IPS-NIHi7 (cell line): Measurements from ENCODE around the gene MORF4L1.
"Not testable (repeated sequence)": the region's sequence is repeated elsewhere in the genome, so short reads cannot be mapped to it uniquely, and the experiment has no call there.

Source experiments
- DNase-seq: peaks from one replicate; pipeline ENCODE4 v3.0.0; 2012; ENCODE audit warnings: mixed read lengths; ENCODE audit errors: extremely low spot score

The MORF4L1 gene, protein sequence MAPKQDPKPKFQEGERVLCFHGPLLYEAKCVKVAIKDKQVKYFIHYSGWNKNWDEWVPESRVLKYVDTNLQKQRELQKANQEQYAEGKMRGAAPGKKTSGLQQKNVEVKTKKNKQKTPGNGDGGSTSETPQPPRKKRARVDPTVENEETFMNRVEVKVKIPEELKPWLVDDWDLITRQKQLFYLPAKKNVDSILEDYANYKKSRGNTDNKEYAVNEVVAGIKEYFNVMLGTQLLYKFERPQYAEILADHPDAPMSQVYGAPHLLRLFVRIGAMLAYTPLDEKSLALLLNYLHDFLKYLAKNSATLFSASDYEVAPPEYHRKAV

DNA sequence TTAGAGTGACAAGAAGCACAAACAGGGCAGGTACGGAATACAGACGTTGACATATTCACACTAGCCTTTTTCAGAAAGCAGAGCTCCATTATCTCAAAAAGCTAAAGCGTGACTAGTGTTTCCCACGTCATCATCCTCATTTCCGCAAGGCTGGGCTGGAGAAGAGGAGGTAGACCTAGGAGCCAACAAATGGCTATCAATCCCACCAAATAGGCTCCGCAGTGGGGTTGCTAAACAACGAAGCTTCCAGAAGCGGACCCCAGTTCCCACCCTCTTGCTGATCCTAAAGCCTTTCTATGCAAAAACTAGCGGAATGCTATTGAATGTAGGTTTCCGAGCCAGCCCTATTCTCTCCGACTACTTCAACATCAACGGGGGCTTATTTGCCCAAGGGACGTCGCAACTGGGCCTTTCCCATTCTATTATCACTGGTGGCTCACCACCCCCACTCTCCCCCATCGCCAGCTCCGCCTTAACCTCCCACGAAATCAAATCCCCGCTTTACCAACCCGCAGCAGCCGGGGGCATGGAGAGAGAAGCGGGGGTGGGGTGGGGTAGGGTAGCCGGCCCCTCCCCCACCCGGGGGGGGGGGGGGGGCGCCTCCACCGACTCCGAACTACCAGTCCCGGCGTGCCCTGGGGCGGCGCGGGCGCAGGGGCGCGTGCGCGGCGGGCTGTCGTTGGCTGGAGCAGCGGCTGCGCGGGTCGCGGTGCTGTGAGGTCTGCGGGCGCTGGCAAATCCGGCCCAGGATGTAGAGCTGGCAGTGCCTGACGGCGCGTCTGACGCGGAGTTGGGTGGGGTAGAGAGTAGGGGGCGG, at the start of gene MORF4L1:
MORF4L1 (plus strand) TSS at position 736 of the 817 bp plus-strand sequence. CDS start 128 bp downstream, outside the sequence.
- peak; percentile 96 for DNase-seq

DNA sequence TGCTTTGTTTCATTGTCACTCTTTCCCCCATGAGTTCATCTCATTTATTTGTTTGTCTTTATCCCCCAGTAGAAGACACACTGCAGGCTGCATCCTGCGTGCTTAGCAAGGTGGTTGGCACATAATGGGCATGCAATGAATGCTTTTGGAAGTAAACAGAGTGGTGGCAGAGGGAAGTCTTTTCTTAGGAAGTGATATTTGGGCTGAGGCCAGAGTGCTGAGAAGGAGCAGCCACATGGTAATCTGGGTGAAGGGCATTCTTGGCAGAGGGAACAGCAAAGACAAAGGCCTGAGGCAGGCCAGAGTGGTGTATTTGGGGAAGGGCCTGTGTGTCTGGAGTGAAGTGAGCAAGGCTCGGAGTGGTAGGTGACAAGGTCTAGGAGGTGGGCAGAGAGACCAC, 43.8 kb upstream of the MORF4L1 start:
- DNase-seq = no peak

DNA sequence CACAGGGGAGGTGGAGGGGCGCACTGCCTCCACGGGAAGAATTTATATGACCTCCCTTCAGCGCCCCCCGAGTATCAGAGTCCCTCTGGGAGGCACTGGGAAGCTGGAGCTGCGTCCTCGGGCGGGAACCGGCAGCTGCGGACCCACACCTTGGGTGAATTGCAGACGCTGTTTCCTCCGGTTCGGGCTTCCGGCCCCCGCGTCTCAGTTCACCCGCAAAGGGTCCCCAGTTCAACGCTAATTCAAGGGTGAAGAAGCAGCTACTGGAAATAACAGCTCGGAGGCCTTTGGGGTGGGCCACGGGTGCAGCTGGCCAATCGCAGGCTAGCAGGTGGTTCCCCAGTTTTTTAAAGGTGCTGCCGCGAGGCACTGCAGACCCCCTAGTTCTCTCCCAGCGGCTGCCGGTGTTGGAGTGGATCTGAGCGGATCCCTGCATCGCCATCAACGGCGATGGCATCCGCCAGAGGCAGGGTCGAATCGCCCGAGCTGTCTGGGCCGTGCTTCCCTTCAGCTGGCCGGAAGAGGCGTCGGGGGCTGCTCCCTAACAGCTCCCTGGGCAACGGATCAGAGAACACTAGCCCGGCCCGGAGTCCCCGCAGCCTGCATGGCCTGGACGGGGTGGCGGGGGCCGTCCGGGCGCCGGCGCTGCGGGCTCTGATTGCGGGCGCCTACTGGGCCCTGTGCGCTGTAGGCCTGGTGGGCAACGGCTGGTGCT, 42.0 kb upstream of the MORF4L1 start:
- DNase-seq = no peak

DNA sequence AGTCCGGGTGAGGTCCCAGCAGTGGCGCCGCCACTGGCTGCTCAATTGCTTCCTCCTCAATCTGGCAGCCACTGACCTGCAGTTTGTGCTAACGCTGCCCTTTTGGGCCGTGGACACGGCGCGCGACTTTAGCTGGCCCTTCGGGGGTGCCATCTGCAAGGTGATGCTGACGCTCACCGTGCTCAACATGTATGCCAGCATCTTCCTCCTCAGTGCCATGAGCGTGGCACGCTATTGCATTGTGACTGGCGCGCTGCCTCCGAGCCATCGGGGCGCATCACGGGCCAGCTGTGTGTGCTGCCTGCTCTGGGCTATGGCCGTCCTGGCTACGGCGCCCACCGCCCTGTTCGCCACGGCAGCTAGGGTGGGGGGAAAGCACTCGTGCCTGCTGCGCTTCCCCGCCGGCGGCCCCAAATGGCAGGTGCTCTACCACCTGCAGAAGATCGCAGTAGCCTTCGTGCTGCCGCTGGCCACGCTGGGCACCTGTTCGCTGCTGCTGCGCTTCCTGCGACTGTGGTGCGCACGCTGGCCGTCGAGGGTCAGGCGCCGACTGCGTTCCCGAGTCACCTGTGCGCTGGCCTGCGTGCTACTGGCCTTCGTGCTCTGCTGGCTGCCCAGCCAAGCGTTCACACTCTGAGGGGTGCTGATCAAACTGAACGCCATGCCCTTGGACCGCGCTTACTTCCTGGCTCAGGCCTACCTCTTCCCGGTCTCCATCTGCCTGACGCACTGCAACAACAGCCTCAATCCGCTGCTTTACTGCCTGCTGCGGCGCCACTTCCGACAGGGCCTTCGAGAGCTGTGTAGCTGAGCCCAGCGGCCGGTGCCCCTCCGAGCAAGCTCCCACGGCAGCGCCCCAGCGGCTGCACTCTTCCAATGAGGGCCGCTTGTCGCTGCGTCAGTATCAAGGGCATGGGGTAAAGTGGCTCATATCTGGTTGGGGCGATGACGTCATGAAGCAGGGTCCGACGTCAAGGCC, 41.2 kb upstream of the MORF4L1 start:
- DNase-seq = no peak

DNA sequence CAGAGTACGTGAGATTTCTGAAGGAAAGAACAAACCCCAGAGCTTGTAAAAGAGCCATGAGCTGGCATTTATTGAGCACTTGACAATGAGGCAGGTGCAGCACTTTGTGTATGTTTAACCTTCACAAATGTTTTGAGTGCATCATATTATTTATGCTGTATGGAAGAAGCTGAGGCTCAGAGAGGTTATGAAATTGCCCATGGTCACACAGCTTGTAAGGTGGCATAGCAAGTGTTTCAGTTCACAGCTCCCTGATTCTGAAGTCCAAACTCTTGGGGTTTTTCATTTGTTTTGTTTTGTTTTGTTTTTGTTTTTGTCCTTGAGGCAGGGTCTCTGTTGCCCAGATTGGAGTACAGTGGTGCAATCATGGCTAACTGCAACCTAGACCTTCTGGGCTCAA, 36.4 kb upstream of the MORF4L1 start:
- no peak for DNase-seq

DNA sequence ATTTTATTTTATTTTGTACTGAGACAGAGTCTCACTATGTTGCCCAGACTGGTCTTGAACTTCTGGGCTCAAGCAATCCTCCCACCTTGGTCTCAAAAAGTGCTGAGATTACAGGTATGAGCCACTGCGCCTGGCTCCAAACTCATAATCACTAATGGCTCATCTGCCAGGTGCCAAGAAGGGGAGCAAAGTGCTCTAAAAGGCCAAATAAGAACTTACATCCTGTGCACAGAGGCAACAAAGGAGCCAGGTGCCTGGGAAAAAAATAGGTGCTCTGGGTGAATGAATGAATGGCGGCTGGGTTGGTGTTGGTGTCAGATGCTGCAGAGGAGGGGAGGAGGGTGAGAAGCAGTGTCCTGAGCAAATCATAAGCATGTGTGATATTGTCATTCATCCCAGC, 35.6 kb upstream of the MORF4L1 start:
- no peak for DNase-seq

DNA sequence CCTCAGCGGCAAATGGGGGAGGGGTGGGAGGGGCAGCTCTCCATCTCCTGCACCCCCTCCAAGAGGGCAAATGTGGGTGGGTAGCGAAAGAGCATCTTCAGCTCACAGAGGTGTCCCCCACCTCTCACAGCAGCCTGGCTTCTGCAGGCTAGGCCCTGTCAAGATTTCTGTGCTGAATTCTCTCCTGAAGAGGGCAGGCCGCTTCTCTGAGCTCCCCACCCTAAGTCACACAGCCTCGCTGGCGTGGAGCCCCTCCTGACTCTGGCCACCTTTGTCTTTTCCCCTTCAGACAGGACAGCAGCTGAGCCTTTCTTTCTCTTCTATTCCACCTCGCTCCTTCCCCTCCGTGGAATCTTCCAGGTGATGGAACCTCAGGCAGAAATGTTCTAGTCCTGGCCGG, 35.1 kb upstream of the MORF4L1 start:
- DNase-seq = peak; percentile 67

DNA sequence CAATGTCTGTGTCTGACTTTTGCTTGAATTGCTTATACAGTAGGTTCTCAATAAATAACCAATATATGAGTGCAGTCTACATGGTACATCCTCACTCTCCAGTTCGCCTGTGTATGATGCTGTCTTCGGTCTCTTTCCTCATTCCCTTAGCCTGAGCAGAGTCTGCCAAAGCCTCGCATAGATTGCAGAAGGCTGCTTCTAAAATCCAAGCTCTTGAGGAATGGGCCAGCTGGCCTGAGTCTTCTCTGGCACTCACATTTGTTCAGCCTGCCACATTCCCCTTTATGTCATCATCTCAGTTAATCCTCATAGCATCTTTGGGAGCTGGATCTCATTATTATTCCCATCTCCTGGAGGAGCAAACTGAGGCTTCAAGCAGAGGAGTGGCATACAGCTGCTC, 34.2 kb upstream of the MORF4L1 start:
- DNase-seq = no peak

DNA sequence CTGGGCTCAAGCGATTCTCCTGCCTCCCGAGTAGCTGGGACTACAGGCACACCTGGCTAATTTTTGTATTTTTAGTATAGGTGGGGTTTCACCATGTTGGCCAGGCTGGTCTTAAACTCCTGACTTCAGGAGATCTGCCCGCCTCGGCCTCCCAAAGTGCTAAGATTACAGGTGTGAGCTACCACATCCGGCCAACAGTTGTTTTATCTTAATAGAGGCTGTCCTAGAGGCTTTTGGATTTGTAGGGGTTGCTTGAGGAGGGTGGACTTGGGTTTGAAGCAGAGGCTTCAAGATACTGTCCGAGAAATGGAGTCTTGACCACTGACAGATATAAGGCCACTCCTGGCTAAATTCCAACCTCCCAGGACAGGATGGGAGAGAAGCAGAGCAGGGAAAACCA, 33.5 kb upstream of the MORF4L1 start:
- DNase-seq = not testable (repeated sequence)

DNA sequence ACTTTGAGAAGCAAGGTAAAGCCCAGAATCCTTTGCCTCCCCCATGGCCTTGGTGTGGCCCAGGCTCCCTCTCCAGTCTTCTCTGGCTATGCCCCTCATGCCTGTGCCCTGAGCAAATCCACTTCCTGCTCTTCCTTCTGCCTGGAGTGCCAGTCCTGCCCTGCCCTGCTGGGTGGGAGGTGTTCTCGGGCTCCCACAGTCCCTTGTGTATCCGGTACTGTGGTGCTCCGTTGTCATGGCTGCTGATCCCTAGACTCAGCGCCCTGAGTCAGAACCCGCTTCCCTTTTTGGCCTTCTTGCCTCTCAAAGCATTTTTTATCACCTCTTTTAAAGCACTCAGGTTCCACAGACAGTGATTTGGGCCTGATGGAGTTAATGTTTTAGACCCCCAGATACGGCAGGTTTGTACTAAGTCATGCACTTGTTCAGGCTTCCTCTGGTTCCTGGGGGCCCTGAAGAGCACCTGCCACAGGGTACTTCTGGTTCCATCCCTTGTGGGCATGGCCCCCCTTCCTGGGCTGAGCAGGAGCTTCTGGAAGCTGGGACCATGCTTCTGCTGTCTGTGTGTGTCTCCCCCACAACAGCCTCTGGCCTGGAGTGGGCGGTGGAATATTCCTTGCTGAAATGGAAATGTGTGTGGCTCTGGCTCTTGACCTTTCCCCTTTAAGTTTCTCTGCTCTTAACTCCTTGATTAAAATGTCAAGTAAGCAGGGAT, 31.9 kb upstream of the MORF4L1 start:
- no peak for DNase-seq

DNA sequence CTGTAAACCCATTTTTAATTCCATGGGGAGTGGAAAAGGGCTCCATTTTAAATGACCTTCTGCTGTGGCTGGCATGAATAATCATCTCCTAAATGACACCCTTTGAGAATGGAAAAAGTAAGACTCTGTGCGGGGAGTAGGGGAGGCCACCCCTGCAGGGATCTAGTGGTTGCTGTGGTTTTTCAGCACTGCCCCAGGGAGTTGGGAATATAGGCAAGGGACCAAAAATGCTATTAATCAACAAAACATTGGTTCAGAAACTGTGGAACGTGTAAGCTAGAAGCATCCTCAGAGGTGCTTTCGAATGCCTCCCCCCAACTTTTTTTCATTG, 31.3 kb upstream of the MORF4L1 start:
- no peak for DNase-seq

DNA sequence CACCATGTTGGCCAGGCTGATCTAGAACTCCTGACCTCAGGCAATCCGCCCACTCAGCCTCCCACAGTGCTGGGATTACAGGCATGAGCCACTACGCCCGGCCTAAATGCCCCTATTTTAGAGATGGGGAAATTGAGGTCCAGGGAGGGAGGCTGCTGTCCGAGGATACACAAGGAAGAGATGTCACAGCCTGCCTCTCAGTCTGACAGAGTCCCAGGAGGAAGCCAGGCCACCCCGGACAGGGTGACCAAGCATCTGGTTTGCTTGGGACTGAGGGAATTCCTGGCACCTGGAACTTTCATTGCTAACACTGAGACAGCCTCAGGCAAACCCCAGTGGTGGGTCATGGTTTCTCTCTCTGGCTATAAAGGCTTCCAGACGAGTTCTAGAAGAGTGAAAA, 30.8 kb upstream of the MORF4L1 start:
- DNase-seq = no peak

DNA sequence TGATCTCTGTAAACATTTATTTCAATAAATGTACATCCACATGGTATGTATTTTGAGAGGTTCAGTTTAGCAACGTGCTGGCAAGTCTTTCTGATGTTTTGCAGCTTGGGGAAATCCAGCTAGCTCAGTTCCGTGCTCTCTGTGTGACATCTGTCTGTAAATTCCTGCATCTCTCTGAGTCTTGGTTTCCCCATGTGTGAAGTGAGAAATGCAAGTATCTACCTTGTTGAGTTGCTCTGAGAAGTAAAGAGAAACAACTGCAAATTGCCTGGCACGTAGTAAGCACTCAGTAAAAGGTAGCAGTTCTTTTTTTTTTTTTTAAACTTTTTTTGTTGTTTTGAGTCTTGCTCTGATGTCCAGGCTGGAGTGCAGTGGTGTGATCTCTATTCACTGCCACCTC, 30.2 kb upstream of the MORF4L1 start:
- DNase-seq = no peak

DNA sequence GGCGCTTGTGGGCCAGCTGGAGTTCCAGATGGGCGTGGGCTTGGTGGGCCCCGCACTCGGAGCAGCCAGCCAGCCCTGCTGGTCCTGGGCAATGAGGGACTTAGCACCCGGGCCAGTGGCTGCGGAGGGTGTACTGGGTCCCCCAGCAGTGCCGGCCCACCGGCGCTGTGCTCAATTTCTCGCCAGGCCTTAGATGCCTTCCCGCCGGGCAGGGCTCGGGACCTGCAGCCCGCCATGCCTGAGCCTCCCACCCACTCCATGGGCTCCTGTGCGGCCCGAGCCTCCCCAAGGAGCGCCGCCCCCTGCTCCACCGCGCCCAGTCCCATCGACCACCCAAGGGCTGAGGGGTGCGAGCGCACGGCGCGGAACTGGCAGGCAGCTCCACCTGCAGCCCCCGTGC, 25.8 kb upstream of the MORF4L1 start:
- not testable (repeated sequence) for DNase-seq

DNA sequence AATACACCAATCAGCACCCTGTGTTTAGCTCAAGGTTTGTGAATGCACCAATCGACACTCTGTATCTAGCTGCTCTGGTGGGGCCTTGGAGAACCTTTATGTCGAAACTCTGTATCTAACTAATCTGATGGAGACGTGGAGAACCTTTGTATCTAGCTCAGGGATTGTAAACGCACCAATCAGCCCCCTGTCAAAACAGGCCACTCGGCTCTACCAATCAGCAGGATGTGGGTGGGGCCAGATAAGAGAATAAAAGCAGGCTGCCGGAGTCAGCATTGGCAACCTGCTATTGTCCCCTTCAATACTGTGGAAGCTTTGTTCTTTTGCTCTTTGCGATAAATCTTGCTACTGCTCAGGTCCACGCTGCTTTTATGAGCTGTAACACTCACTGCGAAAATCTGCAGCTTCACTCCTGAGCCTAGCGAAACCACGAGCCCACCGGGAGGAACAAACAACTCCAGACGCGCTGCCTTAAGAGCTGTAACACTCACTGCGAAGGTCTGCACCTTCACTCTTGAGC, 25.2 kb upstream of the MORF4L1 start:
- not testable (repeated sequence) for DNase-seq

DNA sequence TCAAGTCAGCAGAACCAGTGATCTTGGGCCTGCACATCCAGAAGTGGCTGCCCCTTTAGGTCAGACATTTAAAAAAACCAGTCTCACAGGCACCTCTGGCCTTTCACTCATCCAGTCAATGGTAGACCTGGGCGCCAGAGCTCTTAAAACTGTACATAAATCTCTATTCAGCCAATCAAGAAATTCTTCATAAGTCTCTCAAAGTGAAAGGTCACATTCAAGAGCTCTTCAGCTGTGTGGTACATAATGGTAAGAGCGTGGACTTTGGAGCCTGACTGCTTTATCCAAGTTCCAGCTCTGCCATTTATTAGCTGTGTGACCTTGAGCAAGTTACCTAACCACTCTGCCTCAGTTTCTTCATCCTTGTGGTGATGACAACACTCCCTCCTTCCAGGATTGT, 22.3 kb upstream of the MORF4L1 start:
- no peak for DNase-seq

DNA sequence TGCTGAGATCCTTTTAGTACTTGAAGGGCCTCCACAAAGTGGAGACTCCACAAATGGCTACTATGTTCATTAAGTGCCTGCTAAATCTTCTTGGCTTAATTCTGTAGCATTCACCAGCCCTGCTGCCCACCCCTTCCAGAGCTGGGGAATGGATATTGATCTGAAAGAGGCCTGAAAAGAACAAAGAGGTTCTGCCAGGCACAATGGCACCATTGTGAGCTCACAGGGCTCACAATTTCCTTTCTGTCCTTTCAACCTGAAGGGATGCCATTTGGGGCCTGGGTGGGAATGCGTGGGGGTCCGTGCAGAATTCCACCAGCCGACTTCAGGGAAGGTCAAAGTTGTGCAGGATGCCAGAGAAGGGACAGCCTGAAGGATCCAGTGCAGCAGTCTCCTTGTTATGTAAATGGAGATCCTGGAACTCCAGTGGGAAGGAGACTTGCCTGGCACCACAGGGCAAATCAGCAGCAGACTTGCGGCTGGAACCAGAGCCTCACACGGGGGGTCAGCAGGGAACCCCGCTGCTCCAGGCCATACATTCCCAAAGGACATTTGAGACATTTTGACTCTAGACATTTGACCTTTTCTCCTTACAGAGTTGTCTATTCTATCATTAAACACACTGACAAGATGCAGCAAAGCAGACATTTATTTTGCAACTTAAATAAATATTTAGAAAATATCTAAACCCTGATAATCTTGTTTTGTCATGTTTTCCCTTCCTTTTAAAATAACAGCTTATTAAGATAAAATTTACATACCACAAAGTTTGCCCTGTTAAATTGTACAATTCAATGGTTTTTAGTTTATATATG, 21.5 kb upstream of the MORF4L1 start:
- DNase-seq = no peak

DNA sequence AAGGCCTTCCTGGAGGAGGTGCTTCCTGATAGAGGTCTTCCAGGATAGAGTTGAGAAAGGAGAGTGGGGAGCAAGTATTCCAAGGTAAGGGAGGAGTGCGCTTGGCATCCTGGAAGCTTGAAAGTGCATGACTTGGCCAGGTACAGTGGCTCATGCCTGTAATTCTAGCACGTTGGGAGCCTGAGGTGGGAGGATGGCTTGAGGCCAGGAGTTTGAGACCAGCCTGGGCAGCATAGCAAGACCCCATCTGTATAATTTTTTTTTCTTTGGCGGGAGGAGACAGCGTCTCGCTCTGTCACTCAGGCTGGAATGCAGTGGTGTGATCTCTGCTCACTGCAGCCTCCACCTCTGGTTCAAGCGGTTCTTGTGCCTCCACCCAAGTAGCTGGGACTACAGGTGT, 19.2 kb upstream of the MORF4L1 start:
- no peak for DNase-seq

DNA sequence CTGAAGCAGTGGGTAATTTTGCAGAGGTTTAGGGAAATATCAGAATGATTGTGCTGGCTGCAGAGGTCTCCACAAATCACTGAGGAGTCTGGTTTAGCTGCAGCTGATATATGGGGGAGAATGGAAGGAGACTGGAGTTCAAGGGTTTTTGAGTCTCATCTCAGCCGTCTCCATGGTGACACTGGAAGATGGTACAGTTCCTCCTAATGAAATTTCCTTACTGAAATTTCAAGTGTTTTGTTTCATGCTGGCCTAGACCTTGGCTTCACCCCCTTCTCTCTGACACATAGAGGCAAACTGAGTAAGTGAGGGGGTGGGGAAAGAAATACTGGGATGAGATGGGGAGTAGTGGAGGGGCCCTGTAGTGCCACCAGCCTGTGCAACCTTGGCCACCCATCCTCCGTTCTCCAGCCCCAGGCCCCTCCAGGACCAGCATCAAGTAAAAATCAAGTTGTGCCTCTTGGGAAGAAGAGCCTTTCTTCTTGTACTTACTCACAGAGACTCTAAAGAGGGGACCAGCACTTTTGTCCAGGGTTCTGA, 17.8 kb upstream of the MORF4L1 start:
- DNase-seq = no peak
